HG03457 (cell line): ENCODE data around the gene CCR9.

Experiments
- ATAC-seq: cut with Tn5 transposase; IDR thresholded peaks from one replicate; pipeline ENCODE4 v1.9.1; 2021; ENCODE audit warnings: moderate number of reproducible peaks; ENCODE audit not compliant: unreplicated experiment

CCR9 gene

GRCh38 chr3:45950686-45951600, 64.6 kb downstream of the CCR9 start:
- ATAC-seq: no peak

DNA sequence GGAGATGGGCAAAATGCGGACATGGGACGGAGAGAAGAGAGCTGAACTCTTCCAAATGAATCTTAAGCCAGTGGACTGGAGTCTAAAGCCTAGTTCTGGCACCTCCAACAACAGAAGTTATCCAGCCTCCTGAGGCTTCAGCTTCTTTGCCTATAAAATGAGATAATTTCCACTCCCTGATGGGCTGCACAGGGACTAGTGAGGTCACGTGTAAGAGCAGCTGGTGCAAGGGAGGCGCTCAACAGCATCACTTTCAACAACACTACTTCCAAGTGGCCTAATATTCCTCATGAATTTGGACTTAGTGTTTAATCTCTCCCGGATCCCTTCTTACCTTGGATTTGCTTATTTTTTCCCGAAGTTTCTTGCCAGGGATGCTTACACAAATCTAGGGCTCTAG, 65.6 kb downstream of the CCR9 start:
- ATAC-seq: no peak

- no peak for ATAC-seq
Measured at GRCh38 chr3:45952456-45952855, 66.1 kb downstream of the CCR9 start.
